PC-3 (cell line): ENCODE results near the gene DAPK1. TPM values are rescaled to one million over a fixed set of nuclear protein-coding genes. Genes with fewer than 3 reads are reported as not detected.

Experiments used
- ATAC-seq: fragments of 200-7000 bp; cut with Tn5 transposase; 2 replicates; pipeline ENCODE4 v1.9.1; 2020; ENCODE audit warnings: mild to moderate bottlenecking, moderate library complexity
- BruUV-seq: library from RNA; stranded (reverse); fragments of 400-500 nt; replicated peaks from 2 replicates; lab custom pipeline; 2021; lab: Mats Ljungman, UMichigan
- CTCF ChIA-PET: fragments of 300-600 bp; sonication (Branson Sonifier 250); formaldehyde crosslinking; loops from one replicate; lab custom pipeline; 2022; ENCODE audit warnings: antibody characterized with exemption; lab: Charles Lee
- POLR2A ChIA-PET: fragments of 300-600 bp; sonication (Branson Sonifier 250); formaldehyde crosslinking; loops from one replicate; lab custom pipeline; 2022; ENCODE audit warnings: antibody characterized with exemption; ENCODE audit not compliant: unreplicated experiment; lab: Charles Lee
- DNase-seq: peaks from one replicate; pipeline ENCODE4 v3.0.0-alpha.2; 2015
- H2AFZ ChIP-seq: fragments of 300-600 bp; sonication (generic); 2 replicates; pipeline ENCODE4 v1.6.0; 2016; ENCODE audit warnings: antibody characterized with exemption, low read length
- H3F3A ChIP-seq: fragments of 300-600 bp; sonication (generic); one replicate; pipeline ENCODE4 v1.6.0; 2017; ENCODE audit warnings: antibody characterized with exemption, low read length, control low read depth, mild to moderate bottlenecking; ENCODE audit not compliant: unreplicated experiment
- H3K27ac ChIP-seq: fragments of 300-600 bp; sonication (generic); 2 replicates; pipeline ENCODE4 v1.5.1; 2016; ENCODE audit warnings: mild to moderate bottlenecking, low read length
- H3K27me3 ChIP-seq: fragments of 300-600 bp; sonication (generic); 2 replicates; pipeline ENCODE4 v1.6.1; 2016; ENCODE audit warnings: low read length, mixed read lengths
- H3K36me3 ChIP-seq: fragments of 300-600 bp; sonication (generic); 2 replicates; pipeline ENCODE4 v1.6.1; 2016; ENCODE audit warnings: low read depth, mixed run types, low read length, mixed read lengths
- H3K4me1 ChIP-seq: fragments of 300-600 bp; sonication (generic); 2 replicates; pipeline ENCODE4 v1.5.1; 2016; ENCODE audit warnings: low read length; ENCODE audit not compliant: insufficient read depth
- H3K4me2 ChIP-seq: fragments of 300-600 bp; sonication (generic); 2 replicates; pipeline ENCODE4 v1.6.0; 2016; ENCODE audit warnings: low read length
- H3K4me3 ChIP-seq: fragments of 300-600 bp; sonication (generic); 2 replicates; pipeline ENCODE4 v1.5.1; 2016; ENCODE audit warnings: mild to moderate bottlenecking, low read length, mixed read lengths
- H3K79me2 ChIP-seq: fragments of 300-600 bp; sonication (generic); 2 replicates; pipeline ENCODE4 v1.6.1; 2017; ENCODE audit warnings: low read length, mixed read lengths
- H3K9ac ChIP-seq: fragments of 300-600 bp; sonication (generic); 2 replicates; pipeline ENCODE4 v1.6.0; 2016; ENCODE audit warnings: mild to moderate bottlenecking, low read length
- H3K9me2 ChIP-seq: fragments of 300-600 bp; sonication (generic); replicated peaks from 2 replicates; pipeline ENCODE4 v1.6.1; 2016; ENCODE audit warnings: mixed run types, low read length, mixed read lengths
- H3K9me3 ChIP-seq: fragments of 300-600 bp; sonication (generic); 2 replicates; pipeline ENCODE4 v1.6.1; 2016; ENCODE audit warnings: low read length, mixed read lengths
- H4K20me1 ChIP-seq: fragments of 300-600 bp; sonication (generic); 2 replicates; pipeline ENCODE4 v1.6.1; 2016; ENCODE audit warnings: low read length, mixed read lengths
- EZH2 ChIP-seq: fragments of 300-600 bp; sonication (generic); IDR thresholded peaks from one replicate; pipeline ENCODE4 v1.6.1; 2017; ENCODE audit warnings: antibody characterized with exemption, mild to moderate bottlenecking, low read length; ENCODE audit not compliant: unreplicated experiment
- EZH2phosphoT487 ChIP-seq: fragments of 300-600 bp; sonication (generic); IDR thresholded peaks from 2 replicates; pipeline ENCODE4 v1.6.1; 2018; ENCODE audit warnings: mild to moderate bottlenecking, antibody characterized with exemption, low read length, borderline replicate concordance
- intact Hi-C: fragments of 100-400 bp; cut with micrococcal nuclease; formaldehyde crosslinking; loops from 2 replicates; pipeline ENCODE4 v1.9.0; 2023
- total RNA-seq: library from RNA; depleted of rRNA; stranded (reverse); fragments of >200 nt; gene quantifications from 2 replicates; pipeline ENCODE4 v1.2.3, GENCODE V29; 2014
- TF ChIP-seq, protein P1 (sequence below): fragments of 300-600 bp; sonication (generic); conservative IDR thresholded peaks from 2 replicates; pipeline ENCODE4 v1.5.1; 2017; ENCODE audit warnings: antibody characterized with exemption, low read depth, mild to moderate bottlenecking, low read length

Gene DAPK1
- total RNA-seq, 1 experiment from 2014 or later = not detected

DNA sequence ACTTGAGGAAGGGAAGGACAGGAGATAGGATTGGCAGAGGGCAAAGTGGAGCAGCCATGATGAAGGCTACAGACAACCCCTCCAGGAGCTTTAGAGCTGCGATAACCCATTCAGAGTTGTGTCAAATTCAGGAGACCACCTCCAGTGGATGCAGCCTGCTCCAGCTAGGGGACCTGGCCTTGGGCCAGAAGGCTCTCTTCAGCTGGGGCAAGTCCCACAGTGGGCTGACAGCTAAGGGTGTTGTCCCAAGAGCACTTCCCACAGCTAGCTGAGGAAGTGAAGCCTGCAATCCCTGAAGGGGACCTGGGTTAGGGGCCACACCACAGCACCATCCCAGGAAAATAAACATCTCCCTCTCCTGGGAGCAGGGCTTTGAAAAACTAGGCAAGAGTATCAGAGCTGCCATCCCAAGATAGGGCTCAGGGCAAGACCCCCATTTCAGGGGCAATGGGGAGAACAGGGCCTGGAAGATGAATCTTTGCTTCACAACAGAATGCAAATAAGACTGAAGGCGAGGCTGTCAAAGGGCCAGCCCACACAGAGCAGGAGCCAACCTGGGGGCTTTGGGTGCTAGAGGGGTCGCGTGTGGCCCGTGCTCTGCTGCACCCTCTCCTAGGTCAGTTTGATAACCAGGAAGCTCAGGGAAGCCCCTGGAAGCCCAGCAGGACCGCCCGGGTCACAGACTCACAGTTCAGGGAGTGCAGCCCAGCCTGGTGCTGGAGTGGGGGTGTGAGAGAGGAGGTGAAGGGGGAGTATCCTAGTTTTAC lies 19.3 kb upstream of the DAPK1 start:
- no peaks in the 10 kb centered on the region for H3K9me2 ChIP-seq
- H3F3A ChIP-seq = no peaks in the 10 kb centered on the region
- CTCF ChIA-PET = no interaction called here
- H3K27me3 ChIP-seq = no peaks in the 10 kb centered on the region
- no peak overlapping the region for H2AFZ ChIP-seq
- BruUV-seq = no TSS peak
- H3K9ac ChIP-seq = no peak overlapping the region
- no peak for DNase-seq
- intact Hi-C loops = no loop called here
- no peaks in the 10 kb centered on the region for H3K79me2 ChIP-seq
- H4K20me1 ChIP-seq = no peaks in the 10 kb centered on the region
- H3K4me3 ChIP-seq = no peak overlapping the region
- POLR2A ChIA-PET = no interaction called here
- H3K4me2 ChIP-seq = no peak overlapping the region
- H3K9me3 ChIP-seq = no peaks in the 10 kb centered on the region
- ATAC-seq = no peak
- TF ChIP-seq EZH2phosphoT487 (no peak), EZH2 (no peak)
- TF ChIP-seq, protein P1, sequence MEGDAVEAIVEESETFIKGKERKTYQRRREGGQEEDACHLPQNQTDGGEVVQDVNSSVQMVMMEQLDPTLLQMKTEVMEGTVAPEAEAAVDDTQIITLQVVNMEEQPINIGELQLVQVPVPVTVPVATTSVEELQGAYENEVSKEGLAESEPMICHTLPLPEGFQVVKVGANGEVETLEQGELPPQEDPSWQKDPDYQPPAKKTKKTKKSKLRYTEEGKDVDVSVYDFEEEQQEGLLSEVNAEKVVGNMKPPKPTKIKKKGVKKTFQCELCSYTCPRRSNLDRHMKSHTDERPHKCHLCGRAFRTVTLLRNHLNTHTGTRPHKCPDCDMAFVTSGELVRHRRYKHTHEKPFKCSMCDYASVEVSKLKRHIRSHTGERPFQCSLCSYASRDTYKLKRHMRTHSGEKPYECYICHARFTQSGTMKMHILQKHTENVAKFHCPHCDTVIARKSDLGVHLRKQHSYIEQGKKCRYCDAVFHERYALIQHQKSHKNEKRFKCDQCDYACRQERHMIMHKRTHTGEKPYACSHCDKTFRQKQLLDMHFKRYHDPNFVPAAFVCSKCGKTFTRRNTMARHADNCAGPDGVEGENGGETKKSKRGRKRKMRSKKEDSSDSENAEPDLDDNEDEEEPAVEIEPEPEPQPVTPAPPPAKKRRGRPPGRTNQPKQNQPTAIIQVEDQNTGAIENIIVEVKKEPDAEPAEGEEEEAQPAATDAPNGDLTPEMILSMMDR = no peak
- H3K4me1 ChIP-seq = no peaks in the 10 kb centered on the region
- no peaks in the 10 kb centered on the region for H3K36me3 ChIP-seq
- H3K27ac ChIP-seq = no peak overlapping the region

DNA sequence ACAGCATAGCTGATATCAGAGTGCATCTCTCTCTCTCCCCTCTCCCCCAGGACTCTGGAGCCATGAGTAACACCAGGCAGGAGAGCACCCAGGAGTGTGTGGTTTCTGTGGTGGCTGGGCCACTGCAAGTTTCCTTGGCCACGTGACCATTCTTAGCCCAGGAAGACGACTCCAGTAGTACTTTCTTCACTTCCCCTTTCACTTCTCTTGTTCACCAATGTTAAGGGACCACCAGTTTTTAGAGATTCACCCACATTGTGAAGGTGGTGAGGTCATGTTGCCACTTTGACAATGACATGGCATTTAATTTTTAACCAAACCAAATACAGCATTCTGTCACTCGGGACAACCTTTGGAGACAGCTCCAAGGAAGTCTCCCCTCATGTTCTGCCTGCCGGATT lies 17.9 kb upstream of the DAPK1 start:
- no peaks in the 10 kb centered on the region for H3K9me2 ChIP-seq
- H3K4me1 ChIP-seq = no peaks in the 10 kb centered on the region
- no peak overlapping the region for H3K4me2 ChIP-seq
- no peak overlapping the region for H3K9ac ChIP-seq
- TF ChIP-seq EZH2phosphoT487 (no peak), EZH2 (no peak)
- TF ChIP-seq, protein P1 = no peak
- no peak for DNase-seq
- intact Hi-C loops = no loop called here
- H3K79me2 ChIP-seq = no peaks in the 10 kb centered on the region
- no peak for ATAC-seq
- POLR2A ChIA-PET = no interaction called here
- H3F3A ChIP-seq = no peaks in the 10 kb centered on the region
- H4K20me1 ChIP-seq = no peaks in the 10 kb centered on the region
- H3K27me3 ChIP-seq = no peaks in the 10 kb centered on the region
- H3K27ac ChIP-seq = no peak overlapping the region
- CTCF ChIA-PET = no interaction called here
- H3K36me3 ChIP-seq = no peaks in the 10 kb centered on the region
- no peaks in the 10 kb centered on the region for H3K9me3 ChIP-seq
- no peak overlapping the region for H2AFZ ChIP-seq
- H3K4me3 ChIP-seq = no peak overlapping the region
- BruUV-seq = no TSS peak
